Keratinocyte (primary cell): Measurements from ENCODE around the gene B4GAT1. TPM values are rescaled to one million over a fixed set of nuclear protein-coding genes. Genes with fewer than 3 reads are reported as not detected.
"Not testable (repeated sequence)": the region's sequence is repeated elsewhere in the genome, so short reads cannot be mapped to it uniquely, and the experiment has no call there.

Experiments used
- DNase-seq: peaks from one replicate; pipeline ENCODE4 v3.0.0-alpha.2; 2011; ENCODE audit warnings: low read depth, missing footprints, low spot score
- FAIRE-seq: peaks from 2 replicates; lab custom pipeline; 2011; peaks lifted over from hg19 to GRCh38; lab: Jason Lieb, UNC
- H2AFZ ChIP-seq: 2 replicates; pipeline ENCODE4 v1.6.0; 2012; ENCODE audit warnings: low read length, control low read depth, inconsistent platforms; ENCODE audit not compliant: control insufficient read depth
- H3K27ac ChIP-seq: 2 replicates; pipeline ENCODE4 v1.5.1; 2011; ENCODE audit warnings: low read length; ENCODE audit not compliant: control insufficient read depth, insufficient read depth
- H3K27me3 ChIP-seq: 3 replicates; pipeline ENCODE4 v1.6.0; 2011; ENCODE audit warnings: low read length; ENCODE audit not compliant: control insufficient read depth, insufficient read depth; ENCODE audit errors: extremely low read depth
- H3K36me3 ChIP-seq, 2 experiments: 2 replicates in 1 of 2; 3 replicates in 1 of 2; pipeline ENCODE4 v1.5.1; 2011; ENCODE audit warnings: low read length in 2 of 2, mild to moderate bottlenecking in 1 of 2; ENCODE audit not compliant: control insufficient read depth in 2 of 2, insufficient read depth in 2 of 2; ENCODE audit errors: extremely low read depth in 1 of 2
- H3K4me1 ChIP-seq: 3 replicates; pipeline ENCODE4 v1.5.1; 2011; ENCODE audit warnings: low read length; ENCODE audit not compliant: control insufficient read depth, insufficient read depth; ENCODE audit errors: extremely low read depth
- H3K4me2 ChIP-seq: 3 replicates; pipeline ENCODE4 v1.6.0; 2011; ENCODE audit warnings: low read depth, low read length; ENCODE audit not compliant: control insufficient read depth, insufficient read depth; ENCODE audit errors: extremely low read depth
- H3K4me3 ChIP-seq, 3 experiments: fragments of 200-600 bp in 1 of 3; sonication (generic) in 1 of 3; 2 replicates in 2 of 3; 3 replicates in 1 of 3; pipeline ENCODE4 v1.5.1; 2011 to 2016; ENCODE audit warnings: low read length in 3 of 3, mild to moderate bottlenecking in 3 of 3, control low read depth in 2 of 3, inconsistent platforms in 1 of 3, low read depth in 1 of 3, mixed read lengths in 1 of 3, mixed run types in 1 of 3, moderate library complexity in 1 of 3; ENCODE audit not compliant: control insufficient read depth in 2 of 3, insufficient read depth in 2 of 3; ENCODE audit errors: extremely low read depth in 1 of 3
- H3K79me2 ChIP-seq: 2 replicates; pipeline ENCODE4 v1.6.0; 2012; ENCODE audit warnings: low read length; ENCODE audit not compliant: control insufficient read depth, insufficient read depth
- H3K9ac ChIP-seq: 3 replicates; pipeline ENCODE4 v1.6.0; 2011; ENCODE audit warnings: low read length; ENCODE audit not compliant: control insufficient read depth, insufficient read depth; ENCODE audit errors: extremely low read depth
- H3K9me1 ChIP-seq: 3 replicates; pipeline ENCODE4 v1.6.0; 2011; ENCODE audit warnings: low read length; ENCODE audit not compliant: control insufficient read depth, insufficient read depth; ENCODE audit errors: extremely low read depth
- H3K9me3 ChIP-seq: 2 replicates; pipeline ENCODE4 v1.5.1; 2012; ENCODE audit warnings: low read depth, low read length; ENCODE audit not compliant: control insufficient read depth
- H4K20me1 ChIP-seq: 3 replicates; pipeline ENCODE4 v1.6.0; 2011; ENCODE audit warnings: low read length; ENCODE audit not compliant: control insufficient read depth, insufficient read depth; ENCODE audit errors: extremely low read depth
- CTCF ChIP-seq, 3 experiments: IDR thresholded peaks in 1 of 3; conservative IDR thresholded peaks in 1 of 3; optimal IDR thresholded peaks in 1 of 3; 2 replicates in 2 of 3; 3 replicates in 1 of 3; pipeline versions ENCODE3 to v1.5.1; 2011; ENCODE audit warnings: low read length in 3 of 3, mild to moderate bottlenecking in 3 of 3, moderate library complexity in 2 of 3, control low read depth in 1 of 3, inconsistent platforms in 1 of 3; ENCODE audit not compliant: insufficient read depth in 2 of 3; ENCODE audit errors: extremely low read depth in 1 of 3
- EZH2 ChIP-seq: IDR thresholded peaks from one replicate; pipeline ENCODE4 v1.6.1; 2012; ENCODE audit warnings: inconsistent platforms, mild to moderate bottlenecking, low read length, moderate library complexity
- dilution Hi-C: fragments of 300-500 bp; cut with MboI; formaldehyde crosslinking; loops from one replicate; pipeline ENCODE4 v1.7.0; 2020; ENCODE audit warnings: low sequenced_read_pairs; ENCODE audit not compliant: extremely low pct_ligation_motif_present
- polyA plus RNA-seq, 5 experiments: library from polyadenylated mRNA; depleted of rRNA in 3 of 5; stranded (reverse) in 3 of 5; stranded (forward) in 1 of 5; unstranded in 1 of 5; fragments of >200 nt; gene quantifications; 1 replicate in 1 of 5; 2 replicates in 3 of 5; 3 replicates in 1 of 5; pipeline versions ENCODE4 v1.2.1 to v1.2.3, GENCODE V29; 2011 to 2012; ENCODE audit warnings: missing spikeins in 2 of 5, low read depth in 1 of 5, low replicate concordance in 1 of 5

B4GAT1 gene
- polyA plus RNA-seq, 1 donor (not counting 4 experiments of a cell fraction or from before 2014, with no cell fraction given) = 5.2 TPM

GRCh38 chr11:66360406-66361073, 13.1 kb upstream of the B4GAT1 start:
- no peaks in the 10 kb centered on the region for H3K79me2 ChIP-seq
- no peaks in the 10 kb centered on the region for H3K36me3 ChIP-seq
- H3K4me3 ChIP-seq = no peak overlapping the region
- dilution Hi-C loops = no loop called here
- H3K4me2 ChIP-seq = no peak overlapping the region
- H3K9ac ChIP-seq = no peak overlapping the region
- TF ChIP-seq CTCF (optimal IDR thresholded peaks at IDR 0.05 in 1 of 3, IDR thresholded peaks at IDR 0.05 in 1 of 3, conservative IDR thresholded peaks at IDR 0.05 in 1 of 3; ENCODE audit: extremely low read depth in 1 of 3, insufficient read depth in 2 of 3, low read length in 3 of 3) (no peak), EZH2 (no peak)
- DNase-seq = no peak
- H3K9me1 ChIP-seq = no peaks in the 10 kb centered on the region
- H3K9me3 ChIP-seq = no peaks in the 10 kb centered on the region
- peaks cover 3% of the 10 kb centered on the region for H4K20me1 ChIP-seq
- H3K27me3 ChIP-seq = no peaks in the 10 kb centered on the region
- FAIRE-seq = no peak
- no peaks in the 10 kb centered on the region for H3K4me1 ChIP-seq
- no peak overlapping the region for H2AFZ ChIP-seq
- H3K27ac ChIP-seq = no peak overlapping the region

DNA sequence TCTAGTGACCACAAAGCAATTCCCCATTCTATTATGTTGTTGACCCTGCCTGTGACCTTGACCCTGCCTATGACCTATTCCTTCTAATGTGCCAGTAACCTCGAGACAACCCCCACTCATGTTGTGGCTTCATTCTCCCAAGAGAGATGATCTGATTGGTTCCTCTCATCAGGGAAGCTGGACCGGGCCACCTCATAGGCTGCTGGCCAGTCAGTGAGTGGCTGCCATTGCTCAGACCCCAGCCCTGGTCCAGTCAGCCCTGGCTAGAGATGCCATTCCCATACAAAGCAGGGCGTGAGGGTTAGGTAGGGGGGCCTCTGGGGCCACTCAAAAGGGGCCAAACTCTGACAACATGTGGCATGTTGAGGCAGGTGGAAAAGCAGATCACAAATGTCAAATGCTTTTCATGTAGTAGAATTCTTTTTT, 12.2 kb upstream of the B4GAT1 start:
- no peak overlapping the region for H3K9ac ChIP-seq
- no peaks in the 10 kb centered on the region for H3K9me1 ChIP-seq
- no peak overlapping the region for H3K4me2 ChIP-seq
- FAIRE-seq (no peak), DNase-seq (no peak)
- dilution Hi-C loops = no loop called here
- no peak for TF ChIP-seq EZH2
- no peak for TF ChIP-seq CTCF (optimal IDR thresholded peaks at IDR 0.05 in 1 of 3, IDR thresholded peaks at IDR 0.05 in 1 of 3, conservative IDR thresholded peaks at IDR 0.05 in 1 of 3; ENCODE audit: extremely low read depth in 1 of 3, insufficient read depth in 2 of 3, low read length in 3 of 3)
- H3K79me2 ChIP-seq = no peaks in the 10 kb centered on the region
- no peak overlapping the region for H2AFZ ChIP-seq
- no peak overlapping the region for H3K27ac ChIP-seq
- H3K4me1 ChIP-seq = no peaks in the 10 kb centered on the region
- H3K36me3 ChIP-seq = no peaks in the 10 kb centered on the region
- no peaks in the 10 kb centered on the region for H3K9me3 ChIP-seq
- H4K20me1 ChIP-seq = peaks cover 3% of the 10 kb centered on the region
- H3K27me3 ChIP-seq = no peaks in the 10 kb centered on the region
- H3K4me3 ChIP-seq = no peak overlapping the region

GRCh38 chr11:66350560-66351235, 3.3 kb upstream of the B4GAT1 start:
- dilution Hi-C loops, FAIRE-seq, H3K9ac ChIP-seq, H2AFZ ChIP-seq, H3K4me3 ChIP-seq, H3K36me3 ChIP-seq, H3K79me2 ChIP-seq, DNase-seq, H3K27me3 ChIP-seq, H3K27ac ChIP-seq, H4K20me1 ChIP-seq, H3K4me2 ChIP-seq, H3K9me1 ChIP-seq, H3K9me3 ChIP-seq: not testable (repeated sequence)
- peaks cover 14% of the 10 kb centered on the region for H3K4me1 ChIP-seq
